Pulmonary artery endothelial cell (primary cell): ENCODE data around the gene SDC1. TPM values are rescaled to one million over a fixed set of nuclear protein-coding genes. Genes with fewer than 3 reads are reported as not detected.

ENCODE experiments used
- DNase-seq: peaks from one replicate; pipeline ENCODE4 v3.0.0-alpha.2; 2011; ENCODE audit warnings: low read depth, low spot score
- total RNA-seq: library from RNA; depleted of rRNA; stranded (reverse); fragments of >200 nt; gene quantifications from 2 replicates; pipeline ENCODE4 v1.2.3, GENCODE V29; 2014

Gene SDC1
- total RNA-seq, 1 donor from 2014 or later: 2.3 TPM

DNA sequence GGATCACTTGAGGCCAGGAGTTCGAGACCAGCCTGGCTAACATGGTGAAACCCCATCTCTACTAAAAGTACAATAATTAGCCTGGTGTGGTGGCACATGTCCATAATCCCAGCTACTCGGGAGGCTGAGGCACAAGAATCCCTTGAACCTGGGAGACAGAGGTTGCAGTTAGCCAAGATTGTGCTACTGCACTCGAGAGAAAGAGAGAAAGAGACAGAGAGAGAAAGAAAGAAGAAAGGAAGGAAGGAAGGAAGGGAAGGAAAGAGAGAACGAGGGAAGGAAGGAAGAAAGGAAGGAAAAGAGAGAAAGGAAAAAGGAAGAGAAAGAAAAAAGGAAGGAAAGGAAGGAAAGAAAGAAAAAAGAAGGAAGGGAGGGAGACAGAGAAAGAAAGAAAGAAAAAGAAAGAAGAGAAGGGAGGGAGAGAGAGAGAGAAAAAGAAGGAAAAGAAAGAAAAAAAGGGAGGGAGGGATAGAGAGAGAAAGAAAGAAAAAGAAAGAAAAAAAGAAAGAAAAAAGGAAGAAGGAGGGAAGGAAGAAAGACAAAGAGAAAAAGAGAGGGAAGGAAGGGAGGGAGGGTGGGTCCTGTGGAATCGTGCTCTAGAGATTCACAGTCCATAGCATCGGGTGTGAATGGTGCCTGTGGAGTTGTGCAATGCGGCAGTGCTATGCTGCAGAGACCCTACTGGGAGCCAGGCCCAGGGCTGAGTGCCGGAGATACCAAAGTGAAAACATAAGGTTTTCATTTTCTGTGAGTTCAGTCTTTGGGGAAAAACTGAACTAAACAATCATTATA, 4.6 kb upstream of the SDC1 start:
- DNase-seq: no peak

DNA sequence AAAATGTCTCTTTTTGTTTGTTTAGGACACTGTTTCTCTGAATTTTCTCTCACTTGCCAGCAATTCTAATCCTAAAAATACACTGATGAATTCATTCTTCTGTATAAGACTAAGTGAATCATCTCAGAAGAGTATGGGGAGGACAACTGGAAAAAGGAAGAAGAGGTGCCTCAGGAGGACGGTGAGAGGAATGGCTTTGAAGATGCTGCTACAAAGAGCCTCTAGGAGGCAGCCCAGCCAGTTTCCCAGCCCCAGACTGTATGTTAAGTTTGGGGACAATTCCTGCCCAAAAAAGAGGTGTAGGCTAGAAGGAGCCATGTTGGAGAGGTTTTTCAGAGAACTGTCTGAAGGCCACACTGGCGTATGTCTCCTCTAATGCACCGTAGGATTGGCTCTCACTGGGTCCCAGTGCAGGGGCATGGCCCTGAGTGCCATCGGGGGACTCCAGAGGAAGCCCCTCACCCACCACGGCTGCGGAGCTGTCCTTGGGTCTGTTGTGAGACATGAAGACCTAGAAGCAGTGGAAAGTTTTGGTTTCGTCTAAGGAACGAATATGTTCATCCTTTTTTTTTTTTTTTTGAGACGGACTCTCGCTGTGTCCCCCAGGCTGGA, 3.1 kb upstream of the SDC1 start:
- DNase-seq: no peak

DNA sequence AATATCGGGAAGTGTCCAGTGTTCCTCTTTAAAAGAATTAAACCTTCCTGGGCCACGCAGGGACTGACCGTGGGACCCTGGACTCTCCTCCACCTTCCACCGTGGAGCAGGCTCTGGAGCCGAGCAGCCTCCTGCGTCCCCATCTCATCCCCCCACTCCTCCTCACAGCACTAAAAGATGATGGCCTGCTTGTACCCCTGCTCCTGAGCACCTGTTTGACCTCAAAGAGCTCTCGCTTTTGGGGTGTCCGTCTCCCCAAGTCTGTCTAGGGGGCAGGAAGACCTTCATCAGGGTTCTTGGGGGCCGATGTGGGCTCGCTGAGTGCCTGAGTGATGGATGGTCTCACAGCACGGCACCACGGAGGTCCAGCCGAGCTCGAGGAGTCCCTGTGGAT, 1.2 kb upstream of the SDC1 start:
- no peak for DNase-seq

DNA sequence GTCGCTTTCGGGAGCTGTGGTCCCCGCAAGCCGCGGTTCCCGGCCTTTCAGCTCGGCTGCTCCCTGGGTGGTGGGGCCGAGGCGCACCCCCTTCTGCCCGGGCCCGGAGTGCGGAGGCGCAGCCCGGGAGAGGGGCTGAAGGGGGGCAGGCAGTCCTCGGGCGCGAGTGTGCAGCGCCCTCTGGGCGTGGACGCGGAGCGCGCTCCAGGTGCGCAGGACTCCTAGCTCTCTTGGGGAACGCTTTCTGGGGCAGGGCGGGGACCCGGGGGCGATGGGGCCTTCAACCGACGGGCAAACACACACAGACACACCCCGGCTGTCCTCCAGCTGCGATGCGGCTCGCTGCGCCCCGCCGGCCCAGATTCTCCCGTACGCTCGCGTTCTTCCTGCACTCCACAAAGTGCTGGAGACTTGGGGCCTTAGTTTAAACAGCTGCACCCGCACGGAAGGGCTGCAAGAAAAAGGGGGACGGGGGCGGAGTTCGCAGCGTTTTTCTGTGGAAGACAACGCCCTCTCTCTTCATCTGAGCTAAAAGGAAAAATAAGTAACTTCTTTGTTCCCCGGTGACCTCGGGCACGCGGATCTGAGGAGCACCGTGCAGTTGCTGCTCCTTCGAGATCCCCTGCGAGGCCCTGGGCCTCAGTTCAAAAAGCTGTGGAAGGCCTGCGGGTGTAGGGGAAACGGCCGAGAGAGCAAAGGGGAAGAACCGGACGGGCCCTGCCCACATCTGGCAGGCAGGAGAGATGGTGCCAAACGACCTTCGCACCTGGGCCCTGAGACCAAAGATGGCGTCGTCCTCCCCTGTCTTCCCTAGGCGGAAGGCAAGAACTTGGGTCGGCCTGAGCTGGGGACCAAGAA, 593 bp upstream of the SDC1 start:
- DNase-seq: no peak

DNA sequence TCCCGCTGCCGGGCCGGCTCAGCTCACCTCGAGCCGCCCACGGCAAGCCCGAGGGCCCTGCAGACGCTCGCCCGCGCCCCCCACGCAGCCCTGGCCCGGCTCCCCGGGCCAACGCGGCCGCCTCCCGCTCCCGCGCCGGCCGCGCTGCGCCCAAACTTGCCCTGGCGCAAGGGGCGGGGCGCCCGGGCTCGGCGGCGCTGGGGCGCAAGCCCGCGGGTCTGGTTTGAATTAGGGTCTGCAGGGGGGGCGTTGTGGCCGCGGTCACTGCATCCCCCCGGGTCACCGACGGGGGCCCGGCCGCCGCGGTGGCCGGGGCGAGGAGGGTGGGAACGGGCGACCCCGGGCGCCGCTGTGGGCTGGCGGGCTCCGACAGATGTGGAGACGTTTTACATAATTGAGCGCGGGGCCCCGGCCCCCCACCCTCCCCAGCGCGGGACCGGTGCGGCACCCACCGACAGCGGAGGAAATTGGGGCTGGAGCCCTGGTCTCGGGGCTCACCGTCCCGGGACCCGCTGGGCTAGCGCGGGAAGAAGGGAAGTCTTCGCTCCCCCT, 690 bp downstream of the SDC1 start:
- DNase-seq: no peak

DNA sequence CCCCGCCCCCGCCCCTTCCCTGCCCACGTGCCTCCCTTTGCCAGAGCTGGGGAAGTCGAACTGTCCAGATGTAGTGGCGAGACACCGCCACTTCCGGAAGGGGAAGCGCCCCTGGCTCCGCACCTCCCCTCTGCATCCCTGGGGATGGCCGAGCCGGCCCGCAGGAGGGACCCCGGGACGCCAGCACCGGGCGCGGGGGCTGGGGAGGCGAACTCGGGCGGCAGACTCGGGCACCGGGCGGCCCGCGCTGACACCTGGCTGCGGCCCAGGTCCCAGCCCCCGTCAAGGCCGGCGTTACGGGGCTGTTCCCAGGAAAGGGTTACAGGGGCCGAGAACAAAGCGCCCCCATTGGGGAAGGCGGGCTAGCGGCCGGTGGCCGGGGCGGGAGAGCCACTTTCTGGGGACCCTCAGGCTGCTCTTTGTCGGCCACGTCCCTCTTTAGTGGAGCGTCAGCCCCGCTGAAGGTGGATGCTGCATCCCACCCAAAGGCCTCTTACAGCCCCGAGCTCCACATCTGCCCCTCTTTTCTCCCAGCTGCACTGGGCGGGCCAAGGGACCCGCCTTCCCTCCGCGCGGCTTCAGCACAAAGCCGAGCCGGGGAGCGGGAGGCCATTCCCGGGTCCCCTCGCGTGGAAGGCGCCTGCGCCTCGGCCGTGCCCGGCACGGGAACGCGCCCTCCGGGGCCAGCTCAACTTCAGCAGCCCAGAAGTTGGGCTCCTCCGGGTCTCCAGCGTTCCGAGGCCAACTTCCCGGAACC, 1.3 kb downstream of the SDC1 start:
- no peak for DNase-seq

DNA sequence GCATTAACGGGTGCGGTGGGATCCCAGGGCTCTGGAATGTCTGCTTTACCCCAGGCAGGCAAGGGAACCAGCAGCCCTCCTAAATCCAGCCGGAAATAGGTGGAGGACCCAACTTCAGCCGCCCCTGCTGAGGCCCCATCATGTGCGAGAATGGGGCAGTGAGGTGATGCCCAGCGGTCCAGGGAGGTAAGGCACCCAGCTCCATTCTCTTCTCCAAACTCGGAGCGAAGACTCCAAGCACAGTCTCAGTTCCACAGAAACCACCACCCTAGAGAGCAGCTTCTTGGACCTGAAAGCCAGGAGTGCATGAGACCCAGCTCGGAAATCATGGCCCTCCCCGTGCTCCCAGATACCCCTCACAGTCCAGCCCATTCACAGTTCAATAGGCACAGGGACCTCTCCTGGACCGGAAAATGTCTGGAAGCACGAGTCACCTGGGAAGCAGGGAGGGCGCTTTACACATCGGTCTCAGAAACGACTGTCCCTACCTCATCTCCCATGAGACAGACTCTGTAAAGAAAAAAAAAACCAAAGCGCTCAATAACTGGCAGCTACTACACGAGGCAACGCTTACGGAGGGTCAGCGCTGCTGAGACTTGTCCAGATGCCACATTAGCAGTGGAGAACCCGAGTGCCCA, 2.0 kb downstream of the SDC1 start:
- no peak for DNase-seq

DNA sequence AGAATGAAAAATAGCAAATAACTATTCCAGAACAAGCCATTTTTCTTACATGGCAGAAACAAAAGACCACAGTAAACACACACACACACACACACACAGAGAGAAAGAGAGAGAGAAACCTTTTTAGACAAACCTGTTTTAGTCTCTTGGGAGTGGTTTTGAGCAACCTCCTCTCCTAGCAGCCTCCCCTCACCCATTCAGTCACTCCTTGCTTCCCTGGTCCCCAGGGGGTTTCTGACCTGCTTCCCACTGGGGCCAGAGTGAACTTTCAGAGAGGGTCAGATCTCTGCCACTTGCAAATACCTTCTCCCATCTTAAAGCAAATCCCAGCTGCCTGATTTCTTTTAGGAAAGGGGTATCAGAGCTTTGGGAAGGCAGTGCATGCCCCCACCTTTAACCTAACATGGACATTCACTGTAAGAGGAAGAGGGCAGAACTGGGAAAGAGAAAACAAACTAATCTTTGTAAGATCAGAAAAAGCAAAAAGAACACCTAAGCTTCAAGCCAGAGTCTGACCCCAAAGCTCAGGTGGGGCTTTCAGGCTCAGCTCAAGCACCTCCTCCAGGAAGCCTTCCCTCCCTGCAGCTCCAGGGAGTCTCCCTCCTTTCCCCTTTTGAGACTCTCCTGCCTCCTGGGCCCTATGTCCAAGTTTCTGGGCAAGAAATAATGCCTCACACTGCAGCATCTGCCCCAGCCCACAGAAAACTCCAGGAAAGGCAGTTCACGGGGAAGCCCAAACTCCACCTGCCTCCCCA, 2.7 kb downstream of the SDC1 start:
- DNase-seq: no peak

DNA sequence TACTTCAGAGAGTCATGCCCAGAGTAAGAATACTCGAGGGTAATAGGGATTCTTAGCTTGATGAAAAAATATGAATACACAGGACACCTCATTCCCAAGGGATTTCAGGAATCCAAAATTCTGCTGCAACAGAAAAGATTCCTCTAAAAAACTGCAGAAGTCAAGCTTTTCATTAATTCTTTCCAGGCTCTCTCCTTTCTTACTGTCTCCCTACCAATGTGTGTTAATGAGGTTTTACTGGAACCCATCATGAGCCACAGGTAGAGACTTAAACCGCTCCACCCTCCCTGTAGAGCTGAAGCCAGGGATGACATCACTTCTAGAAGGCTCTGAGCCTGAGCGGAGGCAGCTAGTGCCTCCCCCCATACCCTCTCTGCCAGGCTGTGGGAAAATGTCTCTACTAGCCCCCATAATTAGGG, 3.4 kb downstream of the SDC1 start:
- DNase-seq: no peak

DNA sequence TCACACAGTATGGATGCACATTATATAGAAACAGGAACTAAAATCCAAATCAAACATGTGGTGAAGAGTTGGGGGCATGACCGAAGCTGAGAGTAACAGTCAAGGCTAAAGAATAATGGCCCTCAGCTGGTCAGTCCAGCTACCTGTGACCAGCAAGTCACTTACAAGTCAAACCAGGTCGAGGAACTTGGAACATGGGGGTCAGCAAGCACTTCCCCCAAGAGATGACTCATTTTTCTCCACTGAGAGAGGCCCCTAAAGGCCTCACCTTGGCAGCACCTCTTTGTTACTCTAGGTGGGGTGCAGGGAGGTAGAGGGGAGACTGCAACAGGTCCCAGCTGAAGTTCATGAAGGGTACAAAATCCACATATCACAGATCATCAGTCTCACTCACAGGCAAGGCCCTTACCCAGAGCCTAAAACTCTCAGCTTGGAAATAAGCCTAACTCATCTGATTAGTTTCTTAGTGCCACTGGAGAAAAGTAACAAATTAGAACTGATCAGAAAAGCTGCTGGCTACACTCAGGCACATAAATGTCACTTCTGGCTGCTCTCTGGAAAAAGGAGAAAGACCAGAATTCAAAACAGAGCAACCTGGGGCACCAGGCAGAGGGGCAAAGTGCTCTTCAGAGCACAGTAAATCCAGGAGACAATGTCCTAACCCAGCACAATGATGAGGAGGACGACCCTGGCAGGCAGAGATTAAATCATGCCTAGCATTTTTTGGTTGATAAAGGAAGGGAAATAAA, 4.0 kb downstream of the SDC1 start:
- no peak for DNase-seq

DNA sequence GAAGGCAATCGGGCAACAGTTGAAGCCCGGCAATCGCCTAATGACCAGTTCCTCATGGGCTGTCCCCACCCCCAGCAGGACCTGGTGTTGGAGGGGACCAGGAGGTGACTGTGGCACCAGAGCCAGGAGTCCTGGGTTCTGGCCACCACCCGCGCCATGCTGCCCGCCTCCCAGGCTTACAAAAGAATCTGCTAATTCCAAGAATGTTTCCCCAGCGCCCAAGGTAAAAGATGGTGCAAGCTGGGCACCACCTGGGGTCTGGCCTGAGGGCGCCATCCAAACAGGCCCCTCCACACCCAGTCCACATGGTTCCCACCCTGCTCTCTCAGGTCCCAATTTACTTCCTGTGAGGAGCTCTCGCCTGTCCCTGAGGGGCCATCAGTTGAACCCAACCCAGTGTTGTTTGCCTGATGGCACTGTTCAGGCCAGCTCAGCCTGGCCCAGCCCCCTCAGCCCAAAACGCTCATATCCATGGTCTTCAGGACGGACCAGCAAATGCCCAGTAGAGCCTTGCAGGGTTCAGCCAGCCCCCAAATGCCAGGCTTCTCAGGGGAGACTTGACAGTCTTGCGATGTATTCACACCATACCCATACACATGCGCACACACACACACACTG, 5.1 kb downstream of the SDC1 start:
- no peak for DNase-seq

DNA sequence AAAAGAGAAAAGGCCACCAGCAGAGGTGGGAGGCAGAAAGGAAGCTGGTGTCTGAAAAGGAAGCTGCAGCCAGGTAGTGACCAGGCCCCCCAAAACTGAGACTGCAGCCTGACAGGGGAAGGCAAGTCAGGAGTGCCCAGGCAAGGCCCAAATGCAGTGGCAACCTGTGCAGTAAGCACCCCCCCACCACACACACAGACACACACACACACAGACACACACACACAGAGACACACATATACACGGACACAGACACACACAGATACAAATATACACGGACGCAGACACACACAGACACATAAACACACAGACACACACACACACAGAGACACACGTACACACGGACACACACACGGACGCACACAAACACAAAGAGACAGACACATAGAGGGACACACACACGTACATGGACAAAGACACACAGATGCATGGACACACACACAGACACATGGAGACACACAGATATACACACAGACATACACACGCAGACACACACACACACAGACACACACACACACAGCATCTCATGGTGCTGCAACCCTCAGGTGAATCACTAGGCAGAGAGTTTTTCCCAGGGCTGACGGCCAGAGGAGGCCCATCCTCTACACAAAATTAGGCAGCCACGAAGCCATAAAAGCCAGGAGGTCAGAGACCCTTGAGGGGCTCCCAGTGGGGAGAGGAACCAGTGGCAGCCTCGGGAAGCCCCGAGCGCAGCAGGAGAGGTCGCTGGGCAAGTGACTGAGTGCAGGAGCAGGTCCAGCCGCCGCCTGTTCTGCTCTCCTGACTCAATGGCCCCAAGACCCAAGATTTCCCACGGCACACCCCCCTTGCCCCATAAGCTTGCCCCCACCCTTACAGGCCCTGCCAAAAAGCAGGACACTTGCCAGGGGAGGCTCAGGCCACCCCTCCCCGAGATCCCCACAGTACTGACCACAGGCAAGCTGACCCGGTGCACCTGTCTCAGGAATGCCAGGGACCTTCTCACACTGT, 6.3 kb downstream of the SDC1 start:
- no peak for DNase-seq

DNA sequence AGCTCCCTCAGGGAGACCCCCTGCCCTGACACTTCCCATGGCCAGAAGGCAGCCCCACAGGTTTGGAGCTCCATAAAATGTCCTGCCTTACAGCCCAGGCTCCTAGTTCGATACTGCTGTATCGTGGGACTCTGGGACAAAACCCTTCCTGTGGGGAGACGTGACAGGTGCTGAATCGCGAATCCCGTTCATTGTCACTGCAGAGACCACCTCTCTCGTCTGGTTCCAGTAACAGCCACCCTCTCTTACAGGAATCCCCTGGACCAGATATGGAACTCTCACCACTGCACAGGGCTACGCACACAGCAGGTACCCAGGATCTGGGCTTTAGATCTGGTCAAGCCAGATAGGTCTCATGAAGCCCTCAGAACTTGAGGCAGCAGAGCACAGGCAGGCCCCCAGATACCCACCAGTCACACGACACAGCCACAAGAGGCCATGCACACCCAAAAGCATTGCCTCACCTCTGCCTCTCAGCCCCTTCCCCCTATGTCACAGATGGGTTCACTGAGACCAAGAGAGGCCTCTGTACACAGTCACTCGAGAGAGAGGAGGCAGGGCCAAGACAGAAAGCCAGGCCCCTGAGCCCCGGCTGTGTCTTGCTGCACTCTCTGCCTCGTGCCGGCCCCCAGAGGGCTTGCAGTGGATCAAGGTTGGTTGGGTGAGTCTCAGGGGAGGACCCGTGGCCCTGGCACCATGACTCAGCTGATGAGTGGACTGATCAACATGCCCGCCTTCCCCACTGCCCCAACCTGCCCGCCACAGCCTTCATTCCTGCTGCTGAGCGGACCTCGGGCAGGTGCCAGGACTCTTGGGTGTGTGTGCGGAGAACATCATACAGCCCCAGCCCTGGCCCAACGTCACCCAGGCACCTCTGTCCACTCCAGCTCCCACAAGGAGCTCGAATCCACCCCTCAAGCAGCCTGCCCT, 7.6 kb downstream of the SDC1 start:
- DNase-seq: no peak

DNA sequence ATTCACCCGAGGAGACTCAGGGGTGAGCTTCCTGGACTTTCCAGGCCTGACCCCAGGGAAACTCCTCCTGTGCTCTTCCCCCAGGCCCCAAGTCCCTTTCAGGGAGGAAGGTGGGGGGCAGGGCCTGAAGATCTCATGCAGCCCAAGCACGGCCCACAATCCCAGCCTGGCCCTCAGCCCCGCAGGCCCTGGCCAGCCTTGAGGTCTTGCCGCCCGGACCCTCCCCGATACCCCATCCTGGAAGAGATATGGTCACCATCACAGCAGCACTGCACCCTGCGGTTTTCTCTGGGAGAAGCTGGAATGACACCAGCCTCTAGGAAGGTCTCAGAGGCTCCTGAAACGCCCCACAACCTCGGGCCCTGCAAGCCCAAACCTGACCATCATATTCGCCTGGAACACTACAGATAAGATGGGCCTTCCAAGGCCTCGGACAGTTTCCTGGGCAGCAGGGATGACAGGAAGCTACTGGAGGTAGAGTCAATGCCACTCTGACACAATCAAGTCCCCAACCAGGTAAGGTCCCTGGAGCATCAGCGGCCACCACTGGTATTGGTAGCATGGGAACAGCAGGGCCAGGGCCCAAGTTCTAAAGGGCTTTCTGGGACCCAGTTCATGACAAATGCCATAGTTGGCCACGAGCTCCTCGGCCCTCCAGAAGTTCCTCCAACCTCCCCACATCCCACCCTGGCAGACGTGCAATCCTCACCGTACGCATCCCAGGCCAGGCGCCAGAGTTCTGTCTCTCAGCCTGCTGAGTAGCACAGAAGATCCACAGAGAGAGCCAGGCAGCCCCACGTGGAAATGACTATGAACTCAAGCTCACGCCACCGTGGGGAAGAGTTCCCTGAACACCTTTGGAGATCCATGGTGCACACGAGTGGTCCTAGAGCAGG, 8.6 kb downstream of the SDC1 start:
- no peak for DNase-seq
